Keratinocyte (primary cell): Measurements from ENCODE around the gene CPVL. TPM values are rescaled to one million over a fixed set of nuclear protein-coding genes. Genes with fewer than 3 reads are reported as not detected.
A peak's percentile ranks its signal among the peaks of the same experiment; 100 is the strongest.

ENCODE experiments used
- DNase-seq: peaks from one replicate; pipeline ENCODE4 v3.0.0-alpha.2; 2011; ENCODE audit warnings: low read depth, missing footprints, low spot score
- FAIRE-seq: peaks from 2 replicates; lab custom pipeline; 2011; peaks lifted over from hg19 to GRCh38; lab: Jason Lieb, UNC
- H2AFZ ChIP-seq: 2 replicates; pipeline ENCODE4 v1.6.0; 2012; ENCODE audit warnings: low read length, control low read depth, inconsistent platforms; ENCODE audit not compliant: control insufficient read depth
- H3K27ac ChIP-seq: 2 replicates; pipeline ENCODE4 v1.5.1; 2011; ENCODE audit warnings: low read length; ENCODE audit not compliant: control insufficient read depth, insufficient read depth
- H3K27me3 ChIP-seq: 3 replicates; pipeline ENCODE4 v1.6.0; 2011; ENCODE audit warnings: low read length; ENCODE audit not compliant: control insufficient read depth, insufficient read depth; ENCODE audit errors: extremely low read depth
- H3K36me3 ChIP-seq, 2 experiments: 2 replicates in 1 of 2; 3 replicates in 1 of 2; pipeline ENCODE4 v1.5.1; 2011; ENCODE audit warnings: low read length in 2 of 2, mild to moderate bottlenecking in 1 of 2; ENCODE audit not compliant: control insufficient read depth in 2 of 2, insufficient read depth in 2 of 2; ENCODE audit errors: extremely low read depth in 1 of 2
- H3K4me1 ChIP-seq: 3 replicates; pipeline ENCODE4 v1.5.1; 2011; ENCODE audit warnings: low read length; ENCODE audit not compliant: control insufficient read depth, insufficient read depth; ENCODE audit errors: extremely low read depth
- H3K4me2 ChIP-seq: 3 replicates; pipeline ENCODE4 v1.6.0; 2011; ENCODE audit warnings: low read depth, low read length; ENCODE audit not compliant: control insufficient read depth, insufficient read depth; ENCODE audit errors: extremely low read depth
- H3K4me3 ChIP-seq, 3 experiments: fragments of 200-600 bp in 1 of 3; sonication (generic) in 1 of 3; 2 replicates in 2 of 3; 3 replicates in 1 of 3; pipeline ENCODE4 v1.5.1; 2011 to 2016; ENCODE audit warnings: low read length in 3 of 3, mild to moderate bottlenecking in 3 of 3, control low read depth in 2 of 3, inconsistent platforms in 1 of 3, low read depth in 1 of 3, mixed read lengths in 1 of 3, mixed run types in 1 of 3, moderate library complexity in 1 of 3; ENCODE audit not compliant: control insufficient read depth in 2 of 3, insufficient read depth in 2 of 3; ENCODE audit errors: extremely low read depth in 1 of 3
- H3K79me2 ChIP-seq: 2 replicates; pipeline ENCODE4 v1.6.0; 2012; ENCODE audit warnings: low read length; ENCODE audit not compliant: control insufficient read depth, insufficient read depth
- H3K9ac ChIP-seq: 3 replicates; pipeline ENCODE4 v1.6.0; 2011; ENCODE audit warnings: low read length; ENCODE audit not compliant: control insufficient read depth, insufficient read depth; ENCODE audit errors: extremely low read depth
- H3K9me1 ChIP-seq: 3 replicates; pipeline ENCODE4 v1.6.0; 2011; ENCODE audit warnings: low read length; ENCODE audit not compliant: control insufficient read depth, insufficient read depth; ENCODE audit errors: extremely low read depth
- H3K9me3 ChIP-seq: 2 replicates; pipeline ENCODE4 v1.5.1; 2012; ENCODE audit warnings: low read depth, low read length; ENCODE audit not compliant: control insufficient read depth
- H4K20me1 ChIP-seq: 3 replicates; pipeline ENCODE4 v1.6.0; 2011; ENCODE audit warnings: low read length; ENCODE audit not compliant: control insufficient read depth, insufficient read depth; ENCODE audit errors: extremely low read depth
- EZH2 ChIP-seq: IDR thresholded peaks from one replicate; pipeline ENCODE4 v1.6.1; 2012; ENCODE audit warnings: inconsistent platforms, mild to moderate bottlenecking, low read length, moderate library complexity
- dilution Hi-C: fragments of 300-500 bp; cut with MboI; formaldehyde crosslinking; loops from one replicate; pipeline ENCODE4 v1.7.0; 2020; ENCODE audit warnings: low sequenced_read_pairs; ENCODE audit not compliant: extremely low pct_ligation_motif_present
- polyA minus RNA-seq, 3 experiments: library from RNA; depleted of rRNA, polyadenylated mRNA; stranded (reverse); fragments of >200 nt; gene quantifications; 1 replicate in 1 of 3; 2 replicates in 1 of 3; 3 replicates in 1 of 3; pipeline ENCODE4 v1.2.3, GENCODE V29; 2011
- polyA plus RNA-seq, 5 experiments: library from polyadenylated mRNA; depleted of rRNA in 3 of 5; stranded (reverse) in 3 of 5; stranded (forward) in 1 of 5; unstranded in 1 of 5; fragments of >200 nt; gene quantifications; 1 replicate in 1 of 5; 2 replicates in 3 of 5; 3 replicates in 1 of 5; pipeline versions ENCODE4 v1.2.1 to v1.2.3, GENCODE V29; 2011 to 2012; ENCODE audit warnings: missing spikeins in 2 of 5, low read depth in 1 of 5, low replicate concordance in 1 of 5
- TF ChIP-seq, protein P1 (sequence below), 3 experiments: IDR thresholded peaks in 1 of 3; conservative IDR thresholded peaks in 1 of 3; optimal IDR thresholded peaks in 1 of 3; 2 replicates in 2 of 3; 3 replicates in 1 of 3; pipeline versions ENCODE3 to v1.5.1; 2011; ENCODE audit warnings: low read length in 3 of 3, mild to moderate bottlenecking in 3 of 3, moderate library complexity in 2 of 3, control low read depth in 1 of 3, inconsistent platforms in 1 of 3; ENCODE audit not compliant: insufficient read depth in 2 of 3; ENCODE audit errors: extremely low read depth in 1 of 3

The CPVL gene
- 2.4 to 9.8 TPM (median 7.8 TPM) in 3 replicates for polyA plus RNA-seq
- 2.7 TPM for polyA plus RNA-seq (2011; ENCODE audit: low read depth)
- 2.1 and 3.4 TPM in 2 replicates for polyA plus RNA-seq (2011; cell fraction: cytosol; rRNA removed)
- 5.1 and 5.6 TPM in 2 replicates for polyA plus RNA-seq (2011; cell fraction: nucleus; rRNA removed)
- 1.1 and 2.9 TPM in 2 replicates for polyA plus RNA-seq (2012; ENCODE audit: low replicate concordance)
- polyA minus RNA-seq = 0.72 to 11.0 TPM (median 7.6 TPM) in 3 replicates
- polyA minus RNA-seq (2011; cell fraction: cytosol; rRNA and poly(A)+ RNA removed) = 4.8 TPM
- 2.7 and 7.0 TPM in 2 replicates for polyA minus RNA-seq (2011; cell fraction: nucleus; rRNA and poly(A)+ RNA removed)

- dilution Hi-C loops = no loop called here
- H3K9me3 ChIP-seq = no peaks in the 10 kb centered on the region
- H3K4me3 ChIP-seq = peak within 1 kb of the TSS; percentile 33 to 72 (median 61)
- no peaks in the 10 kb centered on the region for H3K79me2 ChIP-seq
- H2AFZ ChIP-seq = peak within 1 kb of the TSS; percentile 77
- H3K9me1 ChIP-seq = no peaks in the 10 kb centered on the region
- no peak within 1 kb of the TSS for H3K27ac ChIP-seq
- TF ChIP-seq, protein P1, sequence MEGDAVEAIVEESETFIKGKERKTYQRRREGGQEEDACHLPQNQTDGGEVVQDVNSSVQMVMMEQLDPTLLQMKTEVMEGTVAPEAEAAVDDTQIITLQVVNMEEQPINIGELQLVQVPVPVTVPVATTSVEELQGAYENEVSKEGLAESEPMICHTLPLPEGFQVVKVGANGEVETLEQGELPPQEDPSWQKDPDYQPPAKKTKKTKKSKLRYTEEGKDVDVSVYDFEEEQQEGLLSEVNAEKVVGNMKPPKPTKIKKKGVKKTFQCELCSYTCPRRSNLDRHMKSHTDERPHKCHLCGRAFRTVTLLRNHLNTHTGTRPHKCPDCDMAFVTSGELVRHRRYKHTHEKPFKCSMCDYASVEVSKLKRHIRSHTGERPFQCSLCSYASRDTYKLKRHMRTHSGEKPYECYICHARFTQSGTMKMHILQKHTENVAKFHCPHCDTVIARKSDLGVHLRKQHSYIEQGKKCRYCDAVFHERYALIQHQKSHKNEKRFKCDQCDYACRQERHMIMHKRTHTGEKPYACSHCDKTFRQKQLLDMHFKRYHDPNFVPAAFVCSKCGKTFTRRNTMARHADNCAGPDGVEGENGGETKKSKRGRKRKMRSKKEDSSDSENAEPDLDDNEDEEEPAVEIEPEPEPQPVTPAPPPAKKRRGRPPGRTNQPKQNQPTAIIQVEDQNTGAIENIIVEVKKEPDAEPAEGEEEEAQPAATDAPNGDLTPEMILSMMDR (optimal IDR thresholded peaks at IDR 0.05 in 1 of 3, IDR thresholded peaks at IDR 0.05 in 1 of 3, conservative IDR thresholded peaks at IDR 0.05 in 1 of 3; ENCODE audit: extremely low read depth in 1 of 3, insufficient read depth in 2 of 3, low read length in 3 of 3) = no peak
- no peak for TF ChIP-seq EZH2
- peak within 1 kb of the TSS; percentile 22 for H3K9ac ChIP-seq
- peaks cover 12% of the 10 kb centered on the region for H3K4me1 ChIP-seq
- peak within 1 kb of the TSS; percentile 91 for H3K4me2 ChIP-seq
- FAIRE-seq (no peak), DNase-seq (no peak)
- H3K27me3 ChIP-seq = peaks cover 17% of the 10 kb centered on the region
- no peaks in the 10 kb centered on the region for H3K36me3 ChIP-seq
- no peaks in the 10 kb centered on the region for H4K20me1 ChIP-seq
Observed at GRCh38 chr7:29146057-29146706, at the start of gene CPVL. CPVL (minus strand) TSS chr7:29146537; CDS start chr7:29121061, 25,476 bp downstream.

- Histone ChIP-seq H4K20me1 (no peaks in the 10 kb centered on the region), H3K4me2 (peak within 1 kb of the TSS; percentile 90), H3K9me3 (no peaks in the 10 kb centered on the region), H3K27me3 (peaks cover 3% of the 10 kb centered on the region), H3K4me3 (peak within 1 kb of the TSS; percentile 76 to 80 (median 78)), H3K9ac (peak within 1 kb of the TSS; percentile 66), H3K27ac (no peak within 1 kb of the TSS), H2AFZ (peak within 1 kb of the TSS; percentile 89), H3K79me2 (no peaks in the 10 kb centered on the region), H3K9me1 (no peaks in the 10 kb centered on the region), H3K36me3 (no peaks in the 10 kb centered on the region), H3K4me1 (peaks cover 3% of the 10 kb centered on the region)
- TF ChIP-seq, protein P1 (optimal IDR thresholded peaks at IDR 0.05 in 1 of 3, IDR thresholded peaks at IDR 0.05 in 1 of 3, conservative IDR thresholded peaks at IDR 0.05 in 1 of 3; ENCODE audit: extremely low read depth in 1 of 3, insufficient read depth in 2 of 3, low read length in 3 of 3) = peak in 1 of 3 experiments; percentile 54
- no peak for TF ChIP-seq EZH2
- dilution Hi-C loops = no loop called here
- DNase-seq = no peak
- no peak for FAIRE-seq
Observed at GRCh38 chr7:29194594-29195427, 48.5 kb upstream of the CPVL start, which contains the start of gene CHN2. CHN2 (plus strand) TSS chr7:29194775.
